Hepatocyte (in vitro differentiated cells): ENCODE measurements around the gene MDC1. TPM values are rescaled to one million over a fixed set of nuclear protein-coding genes. Genes with fewer than 3 reads are reported as not detected.

ENCODE experiments used
- DNase-seq: peaks from one replicate; pipeline ENCODE4 v3.0.0-alpha.2; 2016; ENCODE audit warnings: low spot score
- H2AFZ ChIP-seq: fragments of 200-600 bp; sonication (generic); 2 replicates; pipeline ENCODE4 v1.6.0; 2016; ENCODE audit warnings: antibody characterized with exemption, mild to moderate bottlenecking
- H3K27ac ChIP-seq: fragments of 200-600 bp; sonication (generic); 2 replicates; pipeline ENCODE4 v1.5.1; 2016; ENCODE audit warnings: mild to moderate bottlenecking
- H3K27me3 ChIP-seq: fragments of 200-600 bp; sonication (generic); 2 replicates; pipeline ENCODE4 v1.6.1; 2016
- H3K36me3 ChIP-seq: fragments of 200-600 bp; sonication (generic); replicated peaks from 2 replicates; pipeline ENCODE4 v1.5.1; 2016; ENCODE audit warnings: low read depth; ENCODE audit not compliant: insufficient read depth
- H3K4me1 ChIP-seq: fragments of 200-600 bp; sonication (generic); 2 replicates; pipeline ENCODE4 v1.5.1; 2016; ENCODE audit warnings: mild to moderate bottlenecking, moderate library complexity; ENCODE audit not compliant: insufficient read depth
- H3K4me2 ChIP-seq: fragments of 200-600 bp; sonication (generic); 2 replicates; pipeline ENCODE4 v1.6.0; 2016
- H3K4me3 ChIP-seq: fragments of 200-600 bp; sonication (generic); 2 replicates; pipeline ENCODE4 v1.5.1; 2016; ENCODE audit warnings: mild to moderate bottlenecking
- H3K79me2 ChIP-seq: fragments of 200-600 bp; sonication (generic); 2 replicates; pipeline ENCODE4 v1.6.0; 2017; ENCODE audit warnings: mild to moderate bottlenecking
- H3K9me2 ChIP-seq: fragments of 200-600 bp; sonication (generic); replicated peaks from 2 replicates; pipeline ENCODE4 v1.6.0; 2017; ENCODE audit warnings: mild to moderate bottlenecking; ENCODE audit not compliant: insufficient read depth
- H3K9me3 ChIP-seq: fragments of 200-600 bp; sonication (generic); 2 replicates; pipeline ENCODE4 v1.5.1; 2016; ENCODE audit warnings: low read depth, mild to moderate bottlenecking
- H4K20me1 ChIP-seq: fragments of 200-600 bp; sonication (generic); 2 replicates; pipeline ENCODE4 v1.6.0; 2016; ENCODE audit warnings: mild to moderate bottlenecking; ENCODE audit not compliant: insufficient read depth, poor library complexity, severe bottlenecking
- CTCF ChIP-seq: fragments of 200-600 bp; sonication (generic); IDR thresholded peaks from 2 replicates; pipeline ENCODE4 v1.5.1; 2016; ENCODE audit warnings: antibody characterized with exemption, mild to moderate bottlenecking; ENCODE audit not compliant: poor library complexity
- EZH2 ChIP-seq: fragments of 200-600 bp; sonication (generic); IDR thresholded peaks from 2 replicates; pipeline ENCODE4 v1.6.1; 2016; ENCODE audit warnings: antibody characterized with exemption, mild to moderate bottlenecking, borderline replicate concordance
- EZH2phosphoT487 ChIP-seq: fragments of 200-600 bp; sonication (generic); IDR thresholded peaks from one replicate; pipeline ENCODE4 v1.6.1; 2018; ENCODE audit warnings: antibody characterized with exemption, mild to moderate bottlenecking, low read depth, moderate library complexity; ENCODE audit not compliant: unreplicated experiment, severe bottlenecking
- WGBS: methylation state at CpG from one replicate; pipeline ENCODE4 v1.1.6; 2016; ENCODE audit warnings: low lambda C conversion rate; ENCODE audit errors: missing lambda C conversion rate; 5-methylcytosine and 5-hydroxymethylcytosine counted together
- polyA plus RNA-seq: library from polyadenylated mRNA; unstranded; fragments of >200 nt; fragmentation: Nextera tagmentation; extraction: Ambion mirVana; gene quantifications from 2 replicates; pipeline ENCODE4 v1.2.1, GENCODE V29; 2016
- total RNA-seq: library from RNA; depleted of rRNA; stranded (reverse); fragments of >200 nt; gene quantifications from 2 replicates; pipeline ENCODE4 v1.2.3, GENCODE V29; 2014

The MDC1 gene
- total and polyA plus RNA-seq, 2 experiments from 2014 or later, result 8.7 to 9.9 TPM

- Histone ChIP-seq H3K36me3 (no peaks in the 10 kb centered on the region), H3K4me3 (no peak overlapping the region), H3K9me3 (no peaks in the 10 kb centered on the region), H3K27ac (peak overlapping the region; percentile 91), H3K79me2 (no peaks in the 10 kb centered on the region), H3K4me1 (peaks cover 48% of the 10 kb centered on the region), H3K9me2 (no peaks in the 10 kb centered on the region), H4K20me1 (no peaks in the 10 kb centered on the region), H3K27me3 (no peaks in the 10 kb centered on the region), H2AFZ (no peak overlapping the region), H3K4me2 (peak overlapping the region; percentile 35)
- no peak for TF ChIP-seq EZH2
- TF ChIP-seq CTCF, result no peak
- TF ChIP-seq EZH2phosphoT487, result no peak
- 59% methylated on average over 12 of the region's 12 CpGs for WGBS
- DNase-seq, result peak; percentile 87
These were observed 32.7 kb upstream of the MDC1 start for GRCh38 chr6:30749554-30750378.

- Histone ChIP-seq H3K27ac (peak overlapping the region; percentile 91), H2AFZ (no peak overlapping the region), H3K79me2 (peaks cover 2% of the 10 kb centered on the region), H3K4me3 (no peak overlapping the region), H3K27me3 (no peaks in the 10 kb centered on the region), H3K9me3 (no peaks in the 10 kb centered on the region), H3K9me2 (no peaks in the 10 kb centered on the region), H3K36me3 (no peaks in the 10 kb centered on the region), H3K4me2 (peak overlapping the region; percentile 21), H4K20me1 (no peaks in the 10 kb centered on the region), H3K4me1 (peaks cover 48% of the 10 kb centered on the region)
- 52% methylated on average over 8 of the region's 8 CpGs for WGBS
- TF ChIP-seq EZH2phosphoT487, result no peak
- no peak for TF ChIP-seq CTCF
- TF ChIP-seq EZH2, result no peak
- no peak for DNase-seq
These were observed 31.9 kb upstream of the MDC1 start for GRCh38 chr6:30748851-30749540.

GRCh38 chr6:30747902-30748769, 31.1 kb upstream of the MDC1 start:
- Histone ChIP-seq H3K36me3 (no peaks in the 10 kb centered on the region), H3K9me2 (no peaks in the 10 kb centered on the region), H3K4me3 (no peak overlapping the region), H2AFZ (no peak overlapping the region), H3K27me3 (no peaks in the 10 kb centered on the region), H4K20me1 (no peaks in the 10 kb centered on the region), H3K4me1 (peaks cover 46% of the 10 kb centered on the region), H3K27ac (peak overlapping the region; percentile 91), H3K4me2 (no peak overlapping the region), H3K79me2 (peaks cover 11% of the 10 kb centered on the region), H3K9me3 (no peaks in the 10 kb centered on the region)
- DNase-seq, result no peak
- 52% methylated on average over 6 of the region's 6 CpGs for WGBS
- TF ChIP-seq EZH2phosphoT487, result no peak
